Measurements from ENCODE around the gene SCD5. TPM values are rescaled to one million over a fixed set of nuclear protein-coding genes. Genes with fewer than 3 reads are reported as not detected.

The SCD5 gene
- total and polyA plus RNA-seq, 4 donors = 180 to 506 (median 358) TPM

DNA sequence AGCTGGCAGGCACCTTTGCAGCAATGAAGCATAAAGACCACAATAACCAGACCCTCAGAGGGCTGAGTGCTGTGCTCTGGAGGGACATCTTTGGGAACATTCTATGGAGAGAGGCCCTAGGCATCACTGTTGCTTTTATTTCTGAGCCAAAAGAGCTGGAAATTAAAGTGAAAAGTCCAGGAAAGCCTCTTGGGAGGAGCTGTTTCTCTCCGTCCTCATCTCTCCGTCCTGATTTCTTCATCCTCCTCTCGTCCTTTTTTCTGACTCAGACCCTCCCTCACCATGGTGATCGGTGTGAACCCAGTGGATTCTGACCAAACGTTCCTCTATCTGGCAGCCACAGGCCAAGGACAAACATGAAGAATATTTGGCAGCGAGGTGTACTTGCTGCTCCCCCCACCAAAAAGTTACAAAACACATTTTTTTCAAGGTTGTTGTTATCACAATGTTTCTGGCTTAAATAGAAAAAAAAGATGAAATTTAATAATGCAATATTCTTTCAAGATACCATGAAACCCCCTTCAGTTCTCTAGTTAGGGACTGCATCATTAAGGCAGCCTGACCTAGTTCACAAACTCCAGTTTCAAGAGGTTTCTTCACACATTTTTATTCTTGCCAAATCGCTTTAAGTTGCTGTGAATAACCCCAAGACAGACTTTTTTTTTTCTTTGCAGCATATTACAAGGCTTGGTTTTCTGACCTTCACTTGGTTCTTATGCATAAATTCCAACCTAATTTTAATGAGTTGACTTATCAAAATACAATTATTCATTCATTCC lies 80.2 kb downstream of the SCD5 start:
- peak in 3 of 6 donors; percentile 50 to 77 (median 51) for DNase-seq (ENCODE audit: low read depth in 4 of 6, low spot score in 6 of 6)
- peak overlapping the region; percentile 40 for H3K27ac ChIP-seq (ENCODE audit: low read depth, low read length)

GRCh38 chr4:82715731-82716617 lies 82.6 kb downstream of the SCD5 start:
- H3K36me3 ChIP-seq (ENCODE audit: control insufficient read depth, insufficient read depth, low read length) = peaks cover 2% of the 10 kb centered on the region
- peak overlapping the region; percentile 33 for H3K27ac ChIP-seq (ENCODE audit: low read depth, low read length)
- peak in 1 of 6 donors; percentile 63 for DNase-seq (ENCODE audit: low read depth in 4 of 6, low spot score in 6 of 6)
- H3K9me3 ChIP-seq (ENCODE audit: control insufficient read depth, insufficient read depth, low read length) = no peaks in the 10 kb centered on the region
- 46% methylated on average over 6 of the region's 12 CpGs for WGBS (ENCODE audit: insufficient coverage)
- peaks cover 42% of the 10 kb centered on the region for H3K4me1 ChIP-seq (ENCODE audit: control insufficient read depth, insufficient read depth, low read length)
- no peak overlapping the region for H3K4me3 ChIP-seq (ENCODE audit: low read depth, low read length)
- H3K27me3 ChIP-seq (ENCODE audit: control insufficient read depth, insufficient read depth, low read length) = no peaks in the 10 kb centered on the region

More for the DNA sequence above, 80.2 kb downstream of the SCD5 start:
- H3K4me1 ChIP-seq (ENCODE audit: control insufficient read depth, insufficient read depth, low read length) = peaks cover 37% of the 10 kb centered on the region
- peaks cover 2% of the 10 kb centered on the region for H3K36me3 ChIP-seq (ENCODE audit: control insufficient read depth, insufficient read depth, low read length)
- 30% methylated on average over 6 of the region's 7 CpGs for WGBS (ENCODE audit: insufficient coverage)
- no peak overlapping the region for H3K4me3 ChIP-seq (ENCODE audit: low read depth, low read length)
- H3K27me3 ChIP-seq (ENCODE audit: control insufficient read depth, insufficient read depth, low read length) = no peaks in the 10 kb centered on the region
- no peaks in the 10 kb centered on the region for H3K9me3 ChIP-seq (ENCODE audit: control insufficient read depth, insufficient read depth, low read length)

- H3K36me3 ChIP-seq (ENCODE audit: control insufficient read depth, insufficient read depth, low read length) = peaks cover 2% of the 10 kb centered on the region
- no peaks in the 10 kb centered on the region for H3K27me3 ChIP-seq (ENCODE audit: control insufficient read depth, insufficient read depth, low read length)
- H3K4me1 ChIP-seq (ENCODE audit: control insufficient read depth, insufficient read depth, low read length) = peaks cover 31% of the 10 kb centered on the region
- H3K4me3 ChIP-seq (ENCODE audit: low read depth, low read length) = no peak overlapping the region
- no peaks in the 10 kb centered on the region for H3K9me3 ChIP-seq (ENCODE audit: control insufficient read depth, insufficient read depth, low read length)
- DNase-seq (ENCODE audit: low read depth in 4 of 6, low spot score in 6 of 6) = no peak
- 94% methylated on average over 3 of the region's 3 CpGs for WGBS (ENCODE audit: insufficient coverage)
- no peak overlapping the region for H3K27ac ChIP-seq (ENCODE audit: low read depth, low read length)
Observed at GRCh38 chr4:82713856-82714255, 84.7 kb downstream of the SCD5 start.

- DNase-seq (ENCODE audit: low read depth in 4 of 6, low spot score in 6 of 6) = peak in 1 of 6 donors; percentile 20
- Histone ChIP-seq H3K4me3 (ENCODE audit: low read depth, low read length) (no peak overlapping the region), H3K27me3 (ENCODE audit: control insufficient read depth, insufficient read depth, low read length) (no peaks in the 10 kb centered on the region), H3K36me3 (ENCODE audit: control insufficient read depth, insufficient read depth, low read length) (peaks cover 2% of the 10 kb centered on the region), H3K4me1 (ENCODE audit: control insufficient read depth, insufficient read depth, low read length) (peaks cover 32% of the 10 kb centered on the region), H3K27ac (ENCODE audit: low read depth, low read length) (no peak overlapping the region), H3K9me3 (ENCODE audit: control insufficient read depth, insufficient read depth, low read length) (no peaks in the 10 kb centered on the region)
- whole genome bisulfite sequencing (ENCODE audit: insufficient coverage) = 89% methylated on average over 2 of the region's 5 CpGs
Observed at GRCh38 chr4:82712561-82712960, 86.0 kb downstream of the SCD5 start.

- H3K9me3 ChIP-seq (ENCODE audit: control insufficient read depth, insufficient read depth, low read length) = no peaks in the 10 kb centered on the region
- DNase-seq (ENCODE audit: low read depth in 4 of 6, low spot score in 6 of 6) = no peak
- H3K27ac ChIP-seq (ENCODE audit: low read depth, low read length) = no peak overlapping the region
- H3K27me3 ChIP-seq (ENCODE audit: control insufficient read depth, insufficient read depth, low read length) = no peaks in the 10 kb centered on the region
- H3K36me3 ChIP-seq (ENCODE audit: control insufficient read depth, insufficient read depth, low read length) = peaks cover 2% of the 10 kb centered on the region
- no peak overlapping the region for H3K4me3 ChIP-seq (ENCODE audit: low read depth, low read length)
- WGBS (ENCODE audit: insufficient coverage) = 90% methylated on average over 2 of the region's 7 CpGs
- H3K4me1 ChIP-seq (ENCODE audit: control insufficient read depth, insufficient read depth, low read length) = peaks cover 36% of the 10 kb centered on the region
Observed at GRCh38 chr4:82711158-82711785, 87.3 kb downstream of the SCD5 start.

- DNase-seq (ENCODE audit: low read depth in 4 of 6, low spot score in 6 of 6) = peak in 2 of 6 donors; percentile 31 to 32
- WGBS (ENCODE audit: insufficient coverage) = 27% methylated on average over 2 of the region's 4 CpGs
Observed at GRCh38 chr4:82710197-82710929, 88.2 kb downstream of the SCD5 start.

DNA sequence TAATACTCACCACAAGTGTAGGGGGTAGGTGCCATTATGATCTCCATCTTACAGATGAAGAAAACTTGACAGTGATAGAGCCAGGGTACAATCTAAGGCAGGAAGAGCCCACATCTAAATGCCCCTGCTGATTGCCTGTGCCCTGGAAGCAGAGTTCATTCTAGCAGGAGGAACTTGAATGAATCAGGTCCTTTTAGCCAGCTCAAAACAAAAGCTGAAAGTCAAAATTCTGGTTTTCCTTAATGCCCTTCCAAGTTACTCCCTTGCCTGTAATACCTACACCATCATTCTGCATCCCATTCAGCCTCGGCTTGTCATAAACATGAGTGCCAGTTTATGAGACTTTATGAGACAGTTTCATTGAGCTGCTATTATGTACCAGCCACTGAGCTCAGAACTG lies 89.6 kb downstream of the SCD5 start:
- Histone ChIP-seq H3K27ac (ENCODE audit: low read depth, low read length) (no peak overlapping the region), H3K27me3 (ENCODE audit: control insufficient read depth, insufficient read depth, low read length) (no peaks in the 10 kb centered on the region), H3K36me3 (ENCODE audit: control insufficient read depth, insufficient read depth, low read length) (peaks cover 11% of the 10 kb centered on the region), H3K9me3 (ENCODE audit: control insufficient read depth, insufficient read depth, low read length) (no peaks in the 10 kb centered on the region), H3K4me1 (ENCODE audit: control insufficient read depth, insufficient read depth, low read length) (peaks cover 34% of the 10 kb centered on the region), H3K4me3 (ENCODE audit: low read depth, low read length) (no peak overlapping the region)
- WGBS (ENCODE audit: insufficient coverage) = no CpG with 5 or more reads among the region's 1 CpG
- no peak for DNase-seq (ENCODE audit: low read depth in 4 of 6, low spot score in 6 of 6)

More at GRCh38 chr4:82710197-82710929, 88.2 kb downstream of the SCD5 start:
- Histone ChIP-seq H3K27me3 (ENCODE audit: control insufficient read depth, insufficient read depth, low read length) (no peaks in the 10 kb centered on the region), H3K4me1 (ENCODE audit: control insufficient read depth, insufficient read depth, low read length) (peaks cover 34% of the 10 kb centered on the region), H3K4me3 (ENCODE audit: low read depth, low read length) (no peak overlapping the region), H3K27ac (ENCODE audit: low read depth, low read length) (no peak overlapping the region), H3K9me3 (ENCODE audit: control insufficient read depth, insufficient read depth, low read length) (no peaks in the 10 kb centered on the region), H3K36me3 (ENCODE audit: control insufficient read depth, insufficient read depth, low read length) (peaks cover 2% of the 10 kb centered on the region)

DNA sequence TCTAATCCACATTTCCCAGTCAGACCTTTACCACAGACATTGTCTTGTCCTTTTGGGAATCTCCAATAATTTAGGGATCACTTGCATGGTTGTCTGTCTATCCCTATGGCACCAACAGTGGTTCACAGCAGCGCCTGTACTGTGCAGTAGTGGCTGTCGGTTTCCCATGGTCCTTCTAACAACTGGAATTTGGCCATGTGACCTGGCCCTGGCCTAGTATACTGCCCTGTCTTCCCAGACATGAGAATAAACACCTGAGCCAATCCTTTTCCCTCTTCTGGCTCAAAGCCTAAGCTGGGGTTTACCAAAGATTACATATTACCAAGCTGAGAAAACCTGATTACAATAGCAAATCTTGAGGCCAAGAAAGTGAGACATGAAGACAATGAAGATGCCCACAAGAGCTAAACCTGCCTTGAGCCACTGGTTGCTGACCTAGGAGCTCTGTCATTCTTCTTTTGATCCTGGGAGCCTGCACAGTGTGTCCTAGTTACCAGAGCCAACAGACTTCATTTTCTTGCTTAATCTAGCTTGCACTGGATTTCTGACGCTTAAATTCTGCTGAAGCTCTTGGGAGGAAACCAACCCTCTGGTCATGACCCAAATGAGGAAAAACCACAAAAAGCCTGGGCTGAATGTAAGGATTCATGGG lies 92.1 kb downstream of the SCD5 start:
- Histone ChIP-seq H3K36me3 (ENCODE audit: control insufficient read depth, insufficient read depth, low read length) (peaks cover 12% of the 10 kb centered on the region), H3K4me1 (ENCODE audit: control insufficient read depth, insufficient read depth, low read length) (peaks cover 28% of the 10 kb centered on the region), H3K9me3 (ENCODE audit: control insufficient read depth, insufficient read depth, low read length) (no peaks in the 10 kb centered on the region), H3K4me3 (ENCODE audit: low read depth, low read length) (no peak overlapping the region), H3K27me3 (ENCODE audit: control insufficient read depth, insufficient read depth, low read length) (no peaks in the 10 kb centered on the region), H3K27ac (ENCODE audit: low read depth, low read length) (no peak overlapping the region)
- peak in 1 of 6 donors; percentile 36 for DNase-seq (ENCODE audit: low read depth in 4 of 6, low spot score in 6 of 6)
- 67% methylated on average over 3 of the region's 3 CpGs for WGBS (ENCODE audit: insufficient coverage)
